ENCODE data around the gene TMEM9.

GRCh38 chr1:201128476-201128875 lies 25.8 kb downstream of the TMEM9 start:
- no peak for TF ChIP-seq PAX5 (IDR thresholded peaks at IDR 0.05; ENCODE audit: insufficient read depth, low read length, severe bottlenecking)
- no peak for TF ChIP-seq POLR2AphosphoS5 (IDR thresholded peaks at IDR 0.05; ENCODE audit: low read depth, low read length)
- no peak for TF ChIP-seq POLR2A (IDR thresholded peaks at IDR 0.05; ENCODE audit: low read depth, low read length)
- TF ChIP-seq TAF1 (IDR thresholded peaks at IDR 0.05; ENCODE audit: low read depth, low read length) = no peak
- no peak for TF ChIP-seq SPI1 (IDR thresholded peaks at IDR 0.05; ENCODE audit: low read depth, low read length)
